GM23248 (cell line): ENCODE data around the gene ADAT1.

Source experiments
- EZH2 ChIP-seq: fragments of 200-600 bp; sonication (generic); IDR thresholded peaks from 2 replicates; pipeline ENCODE4 v1.6.1; 2018; ENCODE audit warnings: antibody characterized with exemption, mild to moderate bottlenecking; ENCODE audit not compliant: insufficient read depth, poor library complexity, severe bottlenecking
- EZH2phosphoT487 ChIP-seq: fragments of 200-600 bp; sonication (generic); IDR thresholded peaks from 2 replicates; pipeline ENCODE4 v1.6.1; 2018; ENCODE audit warnings: antibody characterized with exemption, moderate library complexity, mild to moderate bottlenecking, low read depth; ENCODE audit not compliant: insufficient read depth

DNA sequence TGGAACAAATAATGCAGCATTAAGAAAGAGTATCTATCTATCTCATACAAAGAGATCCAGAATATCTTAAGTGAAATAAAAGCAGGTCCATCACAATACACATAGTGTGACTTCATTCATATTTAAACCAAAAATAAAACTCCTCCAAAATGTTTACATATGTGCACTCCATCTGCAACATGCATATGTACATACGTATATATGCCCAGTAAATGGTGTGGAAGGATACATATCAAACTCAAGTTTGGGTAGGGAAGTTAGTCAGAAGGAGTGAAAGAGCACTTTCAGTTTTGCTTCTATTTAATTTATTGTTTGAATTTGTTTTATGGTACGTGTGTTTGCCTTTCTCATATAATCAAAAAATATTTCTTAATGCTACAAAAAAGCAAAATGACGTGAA lies 12.0 kb upstream of the ADAT1 start:
- TF ChIP-seq EZH2phosphoT487, result no peak
- TF ChIP-seq EZH2, result no peak
